ENCODE data around the gene RNF151.

DNA sequence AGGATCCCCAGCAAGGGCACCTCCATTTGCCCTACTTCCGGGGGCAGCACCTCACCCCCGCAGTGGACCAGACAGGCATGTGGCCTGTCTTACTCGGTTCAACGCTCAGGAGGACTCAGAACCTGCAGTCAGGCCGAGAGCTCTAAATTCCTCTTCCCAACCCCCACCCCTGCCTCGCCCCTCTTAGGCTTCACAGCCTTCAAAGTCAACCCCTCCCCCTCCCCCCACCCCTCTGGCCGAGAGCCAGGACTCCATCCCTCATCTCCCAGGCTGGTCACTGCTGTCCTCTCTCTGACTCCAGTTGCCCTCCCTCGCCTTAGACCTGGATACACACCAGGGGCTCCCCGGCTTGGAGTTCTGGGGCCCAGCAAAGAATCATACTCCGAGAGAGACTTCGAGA is 40.4 kb upstream of the RNF151 start:
- no peak for TF ChIP-seq EZH2 (IDR thresholded peaks at IDR 0.05; ENCODE audit: insufficient read depth, low read length)
- TF ChIP-seq, protein P1, sequence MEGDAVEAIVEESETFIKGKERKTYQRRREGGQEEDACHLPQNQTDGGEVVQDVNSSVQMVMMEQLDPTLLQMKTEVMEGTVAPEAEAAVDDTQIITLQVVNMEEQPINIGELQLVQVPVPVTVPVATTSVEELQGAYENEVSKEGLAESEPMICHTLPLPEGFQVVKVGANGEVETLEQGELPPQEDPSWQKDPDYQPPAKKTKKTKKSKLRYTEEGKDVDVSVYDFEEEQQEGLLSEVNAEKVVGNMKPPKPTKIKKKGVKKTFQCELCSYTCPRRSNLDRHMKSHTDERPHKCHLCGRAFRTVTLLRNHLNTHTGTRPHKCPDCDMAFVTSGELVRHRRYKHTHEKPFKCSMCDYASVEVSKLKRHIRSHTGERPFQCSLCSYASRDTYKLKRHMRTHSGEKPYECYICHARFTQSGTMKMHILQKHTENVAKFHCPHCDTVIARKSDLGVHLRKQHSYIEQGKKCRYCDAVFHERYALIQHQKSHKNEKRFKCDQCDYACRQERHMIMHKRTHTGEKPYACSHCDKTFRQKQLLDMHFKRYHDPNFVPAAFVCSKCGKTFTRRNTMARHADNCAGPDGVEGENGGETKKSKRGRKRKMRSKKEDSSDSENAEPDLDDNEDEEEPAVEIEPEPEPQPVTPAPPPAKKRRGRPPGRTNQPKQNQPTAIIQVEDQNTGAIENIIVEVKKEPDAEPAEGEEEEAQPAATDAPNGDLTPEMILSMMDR (IDR thresholded peaks at IDR 0.05; ENCODE audit: insufficient read depth, low read depth, low read length) = no peak

Data from astrocyte (in vitro differentiated cells and primary cell).